Progenitor cell of endocrine pancreas (in vitro differentiated cells): ENCODE results near the gene HKDC1. TPM values are rescaled to one million over a fixed set of nuclear protein-coding genes. Genes with fewer than 3 reads are reported as not detected.

Experiments
- DNase-seq: peaks from one replicate; pipeline ENCODE4 v3.0.0; 2021; ENCODE audit warnings: low spot score; ENCODE audit not compliant: unreplicated experiment
- H3K27ac Mint-ChIP-seq: 2 replicates; pipeline ENCODE4 v1.8.0; 2021; ENCODE audit warnings: mild to moderate bottlenecking, moderate library complexity, mixed read lengths
- H3K27me3 Mint-ChIP-seq: 2 replicates; pipeline ENCODE4 v1.8.0; 2021; ENCODE audit warnings: mixed read lengths
- H3K36me3 Mint-ChIP-seq: 2 replicates; pipeline ENCODE4 v1.8.0; 2022; ENCODE audit warnings: mixed read lengths; ENCODE audit not compliant: insufficient read depth
- H3K4me1 Mint-ChIP-seq: 2 replicates; pipeline ENCODE4 v1.8.0; 2021; ENCODE audit warnings: low read depth, mixed read lengths
- H3K4me3 Mint-ChIP-seq: 2 replicates; pipeline ENCODE4 v1.8.0; 2021; ENCODE audit warnings: low read depth, mild to moderate bottlenecking, moderate library complexity, mixed read lengths
- H3K9me3 Mint-ChIP-seq: 2 replicates; pipeline ENCODE4 v1.8.0; 2021; ENCODE audit warnings: low read depth, mixed read lengths
- total RNA-seq: library from RNA; stranded (reverse); gene quantifications from 2 replicates; pipeline ENCODE4 v1.2.1, GENCODE V29; 2021
- TF ChIP-seq, protein P1 (sequence below): fragments of 200-600 bp; sonication (generic); IDR thresholded peaks from one replicate; pipeline ENCODE4 v1.5.0; 2021; ENCODE audit warnings: antibody characterized with exemption, mild to moderate bottlenecking; ENCODE audit not compliant: unreplicated experiment

HKDC1 gene
- total RNA-seq, 1 donor from 2014 or later = 4.1 TPM

DNA sequence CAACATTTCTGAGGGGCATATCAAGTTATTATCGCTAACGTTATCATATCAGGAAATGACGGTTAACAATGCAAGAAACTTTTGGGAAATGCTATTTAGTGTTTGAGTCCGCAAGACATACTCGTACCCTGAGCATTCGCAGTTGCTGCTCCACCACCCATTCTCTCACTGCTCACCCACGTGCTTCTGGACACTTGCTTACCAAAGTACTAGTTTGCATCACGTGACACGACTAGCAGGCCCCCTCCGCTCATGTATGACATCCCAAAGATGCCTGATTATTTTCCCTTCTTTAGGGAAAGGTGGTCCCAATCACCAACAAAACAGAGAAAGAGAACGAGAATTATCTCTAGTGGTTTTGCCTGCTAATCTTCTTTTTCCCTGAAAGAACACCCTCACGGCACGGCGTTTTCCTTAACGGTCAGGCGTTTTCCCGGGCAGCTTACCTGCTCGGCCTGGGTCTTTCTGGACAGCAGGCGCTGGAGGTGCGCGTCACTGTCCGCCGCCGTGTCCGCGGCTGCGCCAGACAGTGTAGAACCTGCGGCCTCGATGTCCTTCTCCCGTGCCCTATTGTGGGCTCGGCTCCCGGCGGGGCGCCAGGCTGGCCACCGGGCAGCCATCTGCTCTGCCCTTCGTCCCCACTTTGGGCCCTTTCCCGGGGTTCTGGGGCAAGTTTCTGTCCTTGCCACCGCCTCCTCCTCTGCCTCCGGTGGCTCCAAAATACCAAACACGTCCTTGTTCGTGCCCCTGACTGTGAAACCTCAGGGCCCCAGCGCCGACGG is 40.2 kb upstream of the HKDC1 start, which contains the start of gene SUPV3L1:
Gene SUPV3L1, plus strand, starts transcription at position 492 of the 782 bp plus-strand sequence. Its CDS starts 58 bp downstream, at position 550.
- Mint-ChIP-seq H3K27ac (peak within 1 kb of the TSS; percentile 100), H3K4me1 (peaks cover 11% of the 10 kb centered on the region), H3K36me3 (peaks cover 1% of the 10 kb centered on the region), H3K4me3 (peak within 1 kb of the TSS; percentile 94), H3K27me3 (no peaks in the 10 kb centered on the region), H3K9me3 (no peaks in the 10 kb centered on the region)
- DNase-seq = peak; percentile 71
- TF ChIP-seq, protein P1, sequence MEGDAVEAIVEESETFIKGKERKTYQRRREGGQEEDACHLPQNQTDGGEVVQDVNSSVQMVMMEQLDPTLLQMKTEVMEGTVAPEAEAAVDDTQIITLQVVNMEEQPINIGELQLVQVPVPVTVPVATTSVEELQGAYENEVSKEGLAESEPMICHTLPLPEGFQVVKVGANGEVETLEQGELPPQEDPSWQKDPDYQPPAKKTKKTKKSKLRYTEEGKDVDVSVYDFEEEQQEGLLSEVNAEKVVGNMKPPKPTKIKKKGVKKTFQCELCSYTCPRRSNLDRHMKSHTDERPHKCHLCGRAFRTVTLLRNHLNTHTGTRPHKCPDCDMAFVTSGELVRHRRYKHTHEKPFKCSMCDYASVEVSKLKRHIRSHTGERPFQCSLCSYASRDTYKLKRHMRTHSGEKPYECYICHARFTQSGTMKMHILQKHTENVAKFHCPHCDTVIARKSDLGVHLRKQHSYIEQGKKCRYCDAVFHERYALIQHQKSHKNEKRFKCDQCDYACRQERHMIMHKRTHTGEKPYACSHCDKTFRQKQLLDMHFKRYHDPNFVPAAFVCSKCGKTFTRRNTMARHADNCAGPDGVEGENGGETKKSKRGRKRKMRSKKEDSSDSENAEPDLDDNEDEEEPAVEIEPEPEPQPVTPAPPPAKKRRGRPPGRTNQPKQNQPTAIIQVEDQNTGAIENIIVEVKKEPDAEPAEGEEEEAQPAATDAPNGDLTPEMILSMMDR = no peak

DNA sequence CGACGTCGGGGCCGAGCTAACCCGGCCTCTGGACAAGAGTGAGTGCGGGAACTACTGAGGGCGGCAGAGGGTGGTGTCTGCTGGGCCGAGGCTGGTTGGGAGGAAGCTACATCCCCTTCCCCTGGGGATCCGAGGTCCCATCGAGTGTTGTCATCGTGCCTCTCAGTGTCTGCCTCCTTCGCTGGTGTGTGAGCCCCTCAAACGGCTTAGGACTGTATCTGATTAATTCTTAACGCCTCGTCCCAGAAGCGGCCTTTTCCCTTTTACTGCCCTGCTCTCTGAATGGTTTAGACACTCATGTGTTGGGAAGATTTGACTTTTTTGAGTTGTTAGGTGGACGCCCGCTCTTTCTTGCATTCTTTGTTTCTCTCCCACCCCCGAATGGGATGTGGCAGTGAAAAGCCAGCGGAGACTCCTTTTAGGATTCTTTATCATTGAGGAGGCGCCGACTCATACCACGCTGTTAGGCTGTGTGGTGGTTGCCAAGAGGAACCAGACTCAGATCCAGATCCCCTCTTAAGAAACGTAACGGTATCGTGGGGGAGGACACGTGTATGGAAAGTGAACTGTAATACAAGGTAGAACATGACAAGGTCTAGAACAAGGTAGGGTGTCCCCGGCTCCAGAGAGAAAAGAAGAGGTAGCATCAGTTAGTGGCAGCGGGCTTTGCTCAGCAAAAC is 39.5 kb upstream of the HKDC1 start:
- H3K36me3 Mint-ChIP-seq = peaks cover 3% of the 10 kb centered on the region

DNA sequence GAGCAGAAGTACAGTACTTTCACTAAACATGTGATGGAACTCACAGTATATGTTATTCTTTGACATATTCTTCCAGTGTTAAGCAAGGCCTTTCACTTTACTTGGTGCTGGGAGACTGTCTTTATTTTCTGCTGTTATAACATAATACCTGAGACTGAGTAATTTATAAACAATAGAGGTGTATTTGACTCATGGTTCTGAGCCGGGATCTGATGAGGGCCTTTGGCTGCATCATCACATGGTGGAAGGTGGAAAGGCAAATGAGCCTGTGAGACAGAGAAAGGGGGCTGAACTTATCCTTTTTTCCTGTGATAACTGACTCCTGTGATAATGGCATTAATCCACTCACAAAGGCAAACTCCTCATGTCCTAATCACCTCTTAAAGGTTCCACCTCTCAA is 38.7 kb upstream of the HKDC1 start:
- H3K27ac Mint-ChIP-seq = peak overlapping the region; percentile 100
- H3K4me1 Mint-ChIP-seq = peaks cover 11% of the 10 kb centered on the region
- H3K27me3 Mint-ChIP-seq = no peaks in the 10 kb centered on the region
- no peak for DNase-seq
- H3K9me3 Mint-ChIP-seq = no peaks in the 10 kb centered on the region
- H3K36me3 Mint-ChIP-seq = peaks cover 4% of the 10 kb centered on the region
- TF ChIP-seq, protein P1 = no peak
- H3K4me3 Mint-ChIP-seq = peak overlapping the region; percentile 94

More for the DNA sequence above, 39.5 kb upstream of the HKDC1 start:
- no peak for DNase-seq
- peak overlapping the region; percentile 94 for H3K4me3 Mint-ChIP-seq
- no peaks in the 10 kb centered on the region for H3K27me3 Mint-ChIP-seq
- peaks cover 11% of the 10 kb centered on the region for H3K4me1 Mint-ChIP-seq
- TF ChIP-seq, protein P1 = no peak
- no peaks in the 10 kb centered on the region for H3K9me3 Mint-ChIP-seq
- peak overlapping the region; percentile 100 for H3K27ac Mint-ChIP-seq

DNA sequence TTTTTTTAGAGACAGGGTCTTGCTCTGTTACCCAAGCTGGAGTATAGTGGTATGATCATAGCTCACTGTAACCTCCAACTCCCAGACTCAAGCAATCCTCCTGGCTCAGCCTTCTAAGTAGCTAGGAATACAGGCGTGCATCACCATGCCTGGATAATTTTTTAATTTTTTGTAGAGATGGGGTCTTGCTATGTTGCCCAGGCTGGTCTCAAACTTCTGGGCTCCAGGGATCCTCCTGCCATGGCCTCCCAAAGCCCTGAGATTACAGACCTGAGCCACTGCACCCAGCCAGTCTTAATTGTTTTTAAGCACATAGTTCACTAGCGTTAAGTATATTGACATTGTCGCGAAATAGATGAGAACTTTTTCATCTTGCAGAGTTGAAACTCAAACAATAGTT is 38.1 kb upstream of the HKDC1 start:
- Mint-ChIP-seq H3K4me1 (peaks cover 11% of the 10 kb centered on the region), H3K4me3 (no peak overlapping the region)

DNA sequence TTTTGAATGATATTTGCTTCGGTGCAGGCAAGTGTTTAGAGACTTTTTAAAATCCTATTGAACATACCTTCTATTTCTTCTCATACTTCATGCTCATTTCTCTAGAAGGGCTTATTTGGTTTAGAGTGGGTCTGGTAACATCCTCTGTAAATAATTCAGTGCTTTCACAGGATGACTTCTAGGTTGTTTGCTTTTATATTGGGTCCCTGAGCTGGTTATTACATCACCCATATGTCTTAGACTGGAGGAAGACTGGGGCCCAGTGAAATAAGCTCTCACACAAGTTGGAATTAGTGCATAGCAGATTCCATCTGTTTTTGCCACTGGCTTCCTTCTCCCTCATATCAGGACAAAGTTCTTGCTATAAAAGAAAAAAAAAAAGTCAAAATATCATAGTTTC is 33.6 kb upstream of the HKDC1 start:
- DNase-seq = no peak
- TF ChIP-seq, protein P1 = no peak
- Mint-ChIP-seq H3K27ac (no peak overlapping the region), H3K4me3 (no peak overlapping the region), H3K27me3 (no peaks in the 10 kb centered on the region), H3K36me3 (peaks cover 11% of the 10 kb centered on the region), H3K9me3 (no peaks in the 10 kb centered on the region), H3K4me1 (peaks cover 2% of the 10 kb centered on the region)

More for the DNA sequence above, 38.1 kb upstream of the HKDC1 start:
- peaks cover 4% of the 10 kb centered on the region for H3K36me3 Mint-ChIP-seq
- TF ChIP-seq, protein P1 = no peak
- DNase-seq = no peak
- no peak overlapping the region for H3K27ac Mint-ChIP-seq
- no peaks in the 10 kb centered on the region for H3K27me3 Mint-ChIP-seq
- H3K9me3 Mint-ChIP-seq = no peaks in the 10 kb centered on the region
